Spleen (tissue), 3 donors: ENCODE results near the gene RAB3B.

Experiments
- POLR2A ChIP-seq, 3 donors: fragments of 450-650 bp; IDR thresholded peaks; one replicate each; pipeline ENCODE4 v1.5.1; 2017; ENCODE audit warnings: antibody characterized with exemption in 3 of 3, mild to moderate bottlenecking in 1 of 3
- POLR2AphosphoS5 ChIP-seq, 3 donors: sonication (generic); formaldehyde crosslinking; IDR thresholded peaks; one replicate each; pipeline ENCODE4 v1.5.1; 2017; ENCODE audit warnings: antibody characterized with exemption in 3 of 3

DNA sequence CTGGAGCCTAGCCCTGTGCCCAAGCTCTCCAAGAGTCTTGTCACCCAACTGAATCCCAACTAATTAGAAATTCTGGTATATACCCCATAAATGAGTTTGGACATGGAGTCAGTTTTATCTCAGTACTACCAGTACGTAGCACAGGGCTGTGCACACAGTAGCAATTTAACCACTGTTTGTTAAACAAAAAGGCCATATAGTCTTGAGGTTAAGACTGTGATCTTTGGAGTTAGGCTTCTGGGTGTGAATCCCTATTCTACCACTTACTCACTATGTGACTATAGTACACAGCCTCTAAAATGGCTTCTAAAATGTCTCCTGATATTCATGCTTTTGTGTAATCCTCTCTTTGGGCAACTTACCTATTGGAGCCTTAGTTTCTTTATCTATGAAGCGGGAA lies 48.2 kb downstream of the RAB3B start:
- TF ChIP-seq POLR2A (IDR thresholded peaks at IDR 0.05): no peak
- no peak for TF ChIP-seq POLR2AphosphoS5 (IDR thresholded peaks at IDR 0.05)
